GM21717 (cell line): ENCODE data around the gene MAN2B1.
A peak's percentile ranks its signal among the peaks of the same experiment; 100 is the strongest.
"Not testable (repeated sequence)": the region's sequence is repeated elsewhere in the genome, so short reads cannot be mapped to it uniquely, and the experiment has no call there.

Experiments
- ATAC-seq: cut with Tn5 transposase; IDR thresholded peaks from one replicate; pipeline ENCODE4 v1.9.1; 2021; ENCODE audit warnings: mild to moderate bottlenecking, moderate library complexity; ENCODE audit not compliant: unreplicated experiment

MAN2B1 gene

GRCh38 chr19:12666265-12667048 is at the start of gene MAN2B1, which contains the start of gene WDR83:
TSS of gene MAN2B1 (minus strand) at chr19:12666742. CDS start at chr19:12666701, 41 bp downstream.
TSS of gene WDR83 (plus strand) at chr19:12666807. CDS start at chr19:12669791, 2,984 bp downstream.
- ATAC-seq: peak; percentile 35

GRCh38 chr19:12715929-12716328 is 49.4 kb upstream of the MAN2B1 start:
- no peak for ATAC-seq

GRCh38 chr19:12715102-12715501 is 48.6 kb upstream of the MAN2B1 start:
- no peak for ATAC-seq

GRCh38 chr19:12713304-12713703 is 46.8 kb upstream of the MAN2B1 start:
- ATAC-seq: not testable (repeated sequence)

GRCh38 chr19:12712077-12712476 is 45.5 kb upstream of the MAN2B1 start:
- ATAC-seq: not testable (repeated sequence)

- ATAC-seq: no peak
These were observed 44.6 kb upstream of the MAN2B1 start for GRCh38 chr19:12711187-12711586.

- no peak for ATAC-seq
These were observed 42.1 kb upstream of the MAN2B1 start for GRCh38 chr19:12708641-12709040.

GRCh38 chr19:12706332-12706718 is 39.8 kb upstream of the MAN2B1 start:
- no peak for ATAC-seq

- no peak for ATAC-seq
These were observed 39.3 kb upstream of the MAN2B1 start for GRCh38 chr19:12705654-12706331.

GRCh38 chr19:12705169-12705568 is 38.6 kb upstream of the MAN2B1 start:
- ATAC-seq: no peak

GRCh38 chr19:12703046-12703445 is 36.5 kb upstream of the MAN2B1 start:
- no peak for ATAC-seq

GRCh38 chr19:12701596-12702282 is 35.2 kb upstream of the MAN2B1 start:
- no peak for ATAC-seq

GRCh38 chr19:12698138-12698537 is 31.6 kb upstream of the MAN2B1 start:
- ATAC-seq: no peak

GRCh38 chr19:12697425-12697824 is 30.9 kb upstream of the MAN2B1 start:
- not testable (repeated sequence) for ATAC-seq

- peak; percentile 34 for ATAC-seq
These were observed 30.1 kb upstream of the MAN2B1 start, which contains the start of gene FBXW9 for GRCh38 chr19:12696366-12697335. TSS of gene FBXW9 (minus strand) at chr19:12696631. CDS start at chr19:12696581, 50 bp downstream.

GRCh38 chr19:12695997-12696365 is 29.4 kb upstream of the MAN2B1 start:
- no peak for ATAC-seq

GRCh38 chr19:12695514-12695913 is 29.0 kb upstream of the MAN2B1 start:
- ATAC-seq: no peak

- no peak for ATAC-seq
These were observed 28.6 kb upstream of the MAN2B1 start for GRCh38 chr19:12695096-12695495.

- no peak for ATAC-seq
These were observed 28.1 kb upstream of the MAN2B1 start for GRCh38 chr19:12694641-12695040.

- no peak for ATAC-seq
These were observed 26.4 kb upstream of the MAN2B1 start for GRCh38 chr19:12692960-12693359.
